ENCODE measurements around the gene FICD.

GRCh38 chr12:108560321-108560721 is 45.2 kb downstream of the FICD start:
- TF ChIP-seq CTCF (IDR thresholded peaks at IDR 0.05) (no peak), POLR2A (IDR thresholded peaks at IDR 0.05) (no peak)
